Endothelial cell of umbilical vein (primary cell): ENCODE measurements around the gene ANKAR. TPM values are rescaled to one million over a fixed set of nuclear protein-coding genes. Genes with fewer than 3 reads are reported as not detected.

ENCODE experiments used
- BruUV-seq: library from RNA; stranded (reverse); fragments of 400-500 nt; replicated peaks from 2 replicates; lab custom pipeline; 2021; lab: Mats Ljungman, UMichigan
- CTCF ChIA-PET: fragments of 300-600, 350-600 bp; sonication (Branson Sonifier 250); formaldehyde crosslinking; loops from one replicate; lab custom pipeline; 2021; ENCODE audit warnings: antibody characterized with exemption, inconsistent platforms; lab: Charles Lee
- POLR2A ChIA-PET: fragments of 300-600, 350-600 bp; sonication (Branson Sonifier 250); formaldehyde crosslinking; loops from one replicate; lab custom pipeline; 2021; ENCODE audit warnings: antibody characterized with exemption, inconsistent platforms; lab: Charles Lee
- DNase-seq: peaks from one replicate; pipeline ENCODE4 v3.0.0-alpha.2; 2011; ENCODE audit warnings: low read depth, low spot score
- FAIRE-seq: peaks from 2 replicates; lab custom pipeline; 2011; peaks lifted over from hg19 to GRCh38; lab: Jason Lieb, UNC
- H2AFZ ChIP-seq: 2 replicates; pipeline ENCODE4 v1.6.0; 2012; ENCODE audit warnings: low read depth, low read length, control low read depth, inconsistent platforms
- H3K27ac ChIP-seq: 2 replicates; pipeline ENCODE4 v1.5.1; 2011; ENCODE audit warnings: low read depth, mild to moderate bottlenecking, control low read depth, low read length, moderate library complexity; ENCODE audit not compliant: insufficient read depth
- H3K27me3 ChIP-seq, 2 experiments: 2 replicates each; pipeline versions ENCODE4 v1.6.0 to v1.6.1; 2011; ENCODE audit warnings: low read length in 2 of 2, mixed read lengths in 1 of 2; ENCODE audit not compliant: control insufficient read depth in 2 of 2, insufficient read depth in 2 of 2
- H3K36me3 ChIP-seq, 2 experiments: 2 replicates in 1 of 2; 3 replicates in 1 of 2; pipeline ENCODE4 v1.5.1; 2011; ENCODE audit warnings: low read length in 2 of 2, mild to moderate bottlenecking in 1 of 2, moderate library complexity in 1 of 2; ENCODE audit not compliant: control insufficient read depth in 2 of 2, insufficient read depth in 2 of 2; ENCODE audit errors: extremely low read depth in 1 of 2
- H3K4me1 ChIP-seq: 3 replicates; pipeline ENCODE4 v1.5.1; 2011; ENCODE audit warnings: mild to moderate bottlenecking, low read length; ENCODE audit not compliant: control insufficient read depth, insufficient read depth; ENCODE audit errors: extremely low read depth
- H3K4me2 ChIP-seq: 2 replicates; pipeline ENCODE4 v1.6.1; 2011; ENCODE audit warnings: low read length, control low read depth, mixed read lengths; ENCODE audit not compliant: insufficient read depth
- H3K4me3 ChIP-seq, 3 experiments: fragments of 200-600 bp in 1 of 3; sonication (generic), shearing (Covaris generic) in 1 of 3; replicated peaks in 1 of 3; 2 replicates each; pipeline ENCODE4 v1.5.1; 2011 to 2016; ENCODE audit warnings: control low read depth in 3 of 3, low read length in 3 of 3, mild to moderate bottlenecking in 2 of 3, inconsistent platforms in 1 of 3, low read depth in 1 of 3, moderate library complexity in 1 of 3; ENCODE audit not compliant: insufficient read depth in 1 of 3
- H3K79me2 ChIP-seq: 2 replicates; pipeline ENCODE4 v1.6.0; 2012; ENCODE audit warnings: low read length, inconsistent platforms; ENCODE audit not compliant: control insufficient read depth, insufficient read depth
- H3K9ac ChIP-seq: replicated peaks from 2 replicates; pipeline ENCODE3; 2011; ENCODE audit warnings: low read length, control low read depth; ENCODE audit not compliant: insufficient read depth; ENCODE audit errors: extremely low read depth
- H3K9me1 ChIP-seq: replicated peaks from 3 replicates; pipeline ENCODE4 v1.6.0; 2011; ENCODE audit warnings: mild to moderate bottlenecking, low read length; ENCODE audit not compliant: control insufficient read depth, insufficient read depth; ENCODE audit errors: extremely low read depth
- H3K9me3 ChIP-seq: replicated peaks from 2 replicates; pipeline ENCODE4 v1.5.1; 2012; ENCODE audit warnings: low read length, inconsistent platforms; ENCODE audit not compliant: control insufficient read depth, insufficient read depth
- H4K20me1 ChIP-seq: replicated peaks from 2 replicates; pipeline ENCODE3; 2011; ENCODE audit warnings: mild to moderate bottlenecking, low read length; ENCODE audit not compliant: control insufficient read depth, insufficient read depth; ENCODE audit errors: extremely low read depth
- CTCF ChIP-seq, 2 donors: IDR thresholded peaks; 1 replicate in 1 of 2; 2 replicates in 1 of 2; pipeline ENCODE4 v1.5.1; 2011; ENCODE audit warnings: low read length in 2 of 2, mild to moderate bottlenecking in 2 of 2, moderate library complexity in 2 of 2, control low read depth in 1 of 2, inconsistent platforms in 1 of 2, low read depth in 1 of 2; ENCODE audit not compliant: insufficient read depth in 1 of 2; ENCODE audit errors: extremely low read depth in 1 of 2
- EZH2 ChIP-seq: IDR thresholded peaks from 2 replicates; pipeline ENCODE4 v1.6.1; 2012; ENCODE audit warnings: borderline replicate concordance, low read depth, mild to moderate bottlenecking, moderate library complexity, low read length, inconsistent platforms; ENCODE audit not compliant: severe bottlenecking
- FOS ChIP-seq: IDR thresholded peaks from 2 replicates; pipeline ENCODE4 v1.6.1; 2011; ENCODE audit warnings: mild to moderate bottlenecking, low read length, moderate library complexity, borderline replicate concordance; ENCODE audit not compliant: insufficient read depth
- GATA2 ChIP-seq: IDR thresholded peaks from 2 replicates; pipeline ENCODE4 v1.7.0; 2011; ENCODE audit warnings: low read depth, mild to moderate bottlenecking, moderate library complexity, mixed read lengths, low read length; ENCODE audit not compliant: insufficient read length, insufficient read depth
- JUN ChIP-seq: IDR thresholded peaks from 2 replicates; pipeline ENCODE4 v1.6.1; 2011; ENCODE audit warnings: borderline replicate concordance, low read depth; ENCODE audit not compliant: insufficient read length, insufficient read depth
- MYC ChIP-seq: IDR thresholded peaks from one replicate; pipeline ENCODE4 v1.6.1; 2011; ENCODE audit warnings: mild to moderate bottlenecking, low read depth, low read length
- POLR2A ChIP-seq: IDR thresholded peaks from 2 replicates; pipeline ENCODE4 v1.6.1; 2012; ENCODE audit warnings: low read depth, mild to moderate bottlenecking, control low read depth, low read length
- POLR2AphosphoS5 ChIP-seq: IDR thresholded peaks from 2 replicates; pipeline ENCODE4 v1.6.1; 2012; ENCODE audit warnings: low read depth, mild to moderate bottlenecking, control low read depth, low read length, moderate library complexity; ENCODE audit not compliant: insufficient read depth
- dilution Hi-C: fragments of 300-500 bp; cut with MboI; formaldehyde crosslinking; loops from one replicate; pipeline ENCODE4 v1.15.0; 2019; ENCODE audit warnings: low sequenced_read_pairs; ENCODE audit not compliant: extremely low pct_ligation_motif_present
- intact Hi-C: fragments of 100-400 bp; cut with micrococcal nuclease; formaldehyde crosslinking; loops from one replicate; pipeline ENCODE4 v1.10.0; 2022
- polyA plus RNA-seq, 4 experiments: library from polyadenylated mRNA; depleted of rRNA in 3 of 4; stranded (reverse) in 3 of 4; unstranded in 1 of 4; fragments of >200 nt; gene quantifications; 2 replicates each; pipeline versions ENCODE4 v1.2.1 to v1.2.3, GENCODE V29; 2011 to 2012; ENCODE audit warnings: missing spikeins in 1 of 4
- total RNA-seq: library from RNA; stranded (reverse); gene quantifications from 2 replicates; pipeline ENCODE4 v1.2.3, GENCODE V29; 2021
- TF ChIP-seq, protein P1 (sequence below): IDR thresholded peaks from 2 replicates; pipeline ENCODE4 v1.6.1; 2011; ENCODE audit not compliant: insufficient read depth, insufficient read length

Gene ANKAR
- total and polyA plus RNA-seq, 2 donors (not counting 3 experiments of a cell fraction or from before 2014, with no cell fraction given) = 1.3 to 4.3 TPM

DNA sequence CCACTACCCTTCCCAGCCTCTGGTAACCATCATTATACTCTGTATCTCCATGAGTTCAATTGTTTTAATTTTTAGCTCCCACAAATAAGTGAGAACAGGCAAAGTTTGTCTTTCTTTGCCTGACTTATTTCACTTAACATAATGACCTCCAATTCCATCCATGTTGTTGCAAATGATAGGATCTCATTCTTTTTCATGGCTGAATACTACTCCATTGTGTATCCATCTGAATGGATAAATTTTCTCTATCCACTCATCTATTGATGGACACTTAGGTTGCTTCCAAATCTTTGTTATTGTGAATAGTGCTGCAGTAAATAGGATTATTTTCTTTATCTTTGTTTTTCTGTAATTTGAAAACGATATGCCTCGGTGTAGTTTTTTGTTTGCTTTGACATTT, 26.2 kb downstream of the ANKAR start:
- no peaks in the 10 kb centered on the region for H3K36me3 ChIP-seq
- no peak overlapping the region for H3K4me2 ChIP-seq
- no peak overlapping the region for H3K27ac ChIP-seq
- TF ChIP-seq GATA2 = no peak
- no peak for TF ChIP-seq MYC
- no peak for TF ChIP-seq POLR2AphosphoS5
- TF ChIP-seq, protein P1, sequence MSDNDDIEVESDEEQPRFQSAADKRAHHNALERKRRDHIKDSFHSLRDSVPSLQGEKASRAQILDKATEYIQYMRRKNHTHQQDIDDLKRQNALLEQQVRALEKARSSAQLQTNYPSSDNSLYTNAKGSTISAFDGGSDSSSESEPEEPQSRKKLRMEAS = no peak
- no peak for TF ChIP-seq FOS
- no peak for TF ChIP-seq JUN
- TF ChIP-seq EZH2 = no peak
- TF ChIP-seq CTCF (IDR thresholded peaks at IDR 0.05; ENCODE audit: extremely low read depth in 1 of 2, insufficient read depth in 1 of 2, low read depth in 1 of 2, low read length in 2 of 2) = no peak
- TF ChIP-seq POLR2A = no peak
- dilution Hi-C loops = no loop called here
- intact Hi-C loops = no loop called here
- no peaks in the 10 kb centered on the region for H4K20me1 ChIP-seq
- no peaks in the 10 kb centered on the region for H3K9me1 ChIP-seq
- H3K79me2 ChIP-seq = no peaks in the 10 kb centered on the region
- FAIRE-seq = no peak
- POLR2A ChIA-PET = no interaction called here
- H3K27me3 ChIP-seq = no peaks in the 10 kb centered on the region
- no TSS peak for BruUV-seq
- H2AFZ ChIP-seq = no peak overlapping the region
- no peak for DNase-seq
- CTCF ChIA-PET = interaction anchor here (2.9 kb wide), 1 partner anchor 40 kb away, joined by 14 read pairs; the partner anchor contains the start of gene ASNSD1
- no peak overlapping the region for H3K9ac ChIP-seq
- H3K4me3 ChIP-seq = no peak overlapping the region
- no peaks in the 10 kb centered on the region for H3K9me3 ChIP-seq
- H3K4me1 ChIP-seq = no peaks in the 10 kb centered on the region
